Astrocyte of the hippocampus (primary cell): ENCODE measurements around the gene MRPL10.

Source experiments
- DNase-seq: peaks from one replicate; pipeline ENCODE4 v3.0.0; 2011; ENCODE audit warnings: low read depth, low spot score

The MRPL10 gene

GRCh38 chr17:47813512-47814031 lies 17.8 kb downstream of the MRPL10 start:
- DNase-seq = no peak

DNA sequence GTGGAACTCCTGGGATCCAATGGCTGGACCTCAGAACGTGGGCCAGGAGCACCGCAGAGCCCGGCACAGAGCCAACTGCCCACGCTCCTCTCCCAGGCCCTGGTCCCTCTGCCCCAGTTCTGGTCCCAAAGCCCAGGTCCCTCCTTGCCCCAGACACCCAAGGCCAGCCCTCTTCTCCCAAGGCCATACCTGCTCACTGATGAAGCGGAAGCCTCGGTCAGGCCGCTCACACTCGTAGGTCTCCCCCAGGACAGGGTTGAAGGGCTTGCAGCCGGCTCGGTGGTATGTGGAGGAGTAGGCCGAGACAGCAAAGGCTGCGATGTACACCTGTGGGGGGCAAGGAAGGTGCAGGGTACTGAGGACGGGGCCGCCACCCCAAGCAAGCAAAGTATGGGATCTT lies 18.3 kb downstream of the MRPL10 start:
- no peak for DNase-seq

DNA sequence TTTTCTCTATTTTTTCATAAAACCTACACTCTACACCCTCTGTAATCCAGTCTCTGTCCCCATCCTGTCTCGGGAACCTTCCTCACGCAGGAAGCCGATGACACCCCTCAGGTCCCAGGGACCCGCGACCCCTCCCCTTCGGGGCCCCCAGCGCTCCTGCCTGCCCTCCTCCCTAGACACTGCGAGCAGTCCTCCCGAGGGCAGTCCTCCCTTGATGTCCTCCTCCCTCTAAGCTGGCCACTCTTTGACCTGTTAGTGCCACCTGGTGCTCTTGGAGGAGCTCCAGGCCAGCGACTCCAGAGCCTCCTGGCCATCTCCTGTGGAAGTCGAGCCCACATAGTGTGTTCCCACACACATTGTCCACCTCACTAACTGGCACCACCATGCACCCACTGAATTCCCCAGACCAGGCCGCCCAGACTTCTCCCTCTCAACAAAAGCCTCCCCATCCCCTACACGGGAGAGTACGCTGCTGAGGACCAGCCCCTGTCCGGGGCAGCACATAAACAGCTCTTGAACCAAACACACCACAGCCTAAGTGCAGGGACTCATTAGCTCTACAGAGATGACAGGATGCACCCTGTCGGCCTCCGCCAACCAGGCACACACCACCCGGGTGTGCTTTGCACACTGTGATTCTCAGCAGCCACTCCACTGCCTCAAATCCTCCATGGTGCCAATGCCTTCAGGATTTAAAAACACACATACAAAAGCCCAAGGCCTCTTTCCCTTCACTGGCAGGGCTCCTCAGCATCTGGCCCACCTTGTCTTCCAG lies 19.0 kb downstream of the MRPL10 start:
- DNase-seq = no peak

DNA sequence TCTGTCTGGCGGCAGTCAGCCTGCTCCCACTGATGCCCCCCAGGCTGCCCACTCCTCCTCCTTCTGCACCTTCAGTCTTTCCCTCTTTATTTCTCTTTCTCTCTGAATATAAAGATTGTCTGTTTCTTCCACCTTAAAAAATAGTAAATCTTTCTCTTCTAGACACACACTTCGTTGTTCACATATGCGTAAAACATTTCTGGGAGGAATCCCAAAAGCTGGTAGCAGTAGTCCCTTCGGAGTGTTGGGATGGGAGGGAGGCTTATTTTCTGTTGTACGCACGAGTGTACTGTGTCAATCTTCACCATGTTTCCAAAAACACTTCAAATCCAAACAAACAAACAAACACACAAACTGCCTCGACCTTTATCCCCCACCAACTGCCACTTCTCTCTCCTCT lies 19.6 kb downstream of the MRPL10 start:
- DNase-seq = peak; percentile 46

- peak; percentile 21 for DNase-seq
Observed at GRCh38 chr17:47810901-47811635, 20.3 kb downstream of the MRPL10 start.

DNA sequence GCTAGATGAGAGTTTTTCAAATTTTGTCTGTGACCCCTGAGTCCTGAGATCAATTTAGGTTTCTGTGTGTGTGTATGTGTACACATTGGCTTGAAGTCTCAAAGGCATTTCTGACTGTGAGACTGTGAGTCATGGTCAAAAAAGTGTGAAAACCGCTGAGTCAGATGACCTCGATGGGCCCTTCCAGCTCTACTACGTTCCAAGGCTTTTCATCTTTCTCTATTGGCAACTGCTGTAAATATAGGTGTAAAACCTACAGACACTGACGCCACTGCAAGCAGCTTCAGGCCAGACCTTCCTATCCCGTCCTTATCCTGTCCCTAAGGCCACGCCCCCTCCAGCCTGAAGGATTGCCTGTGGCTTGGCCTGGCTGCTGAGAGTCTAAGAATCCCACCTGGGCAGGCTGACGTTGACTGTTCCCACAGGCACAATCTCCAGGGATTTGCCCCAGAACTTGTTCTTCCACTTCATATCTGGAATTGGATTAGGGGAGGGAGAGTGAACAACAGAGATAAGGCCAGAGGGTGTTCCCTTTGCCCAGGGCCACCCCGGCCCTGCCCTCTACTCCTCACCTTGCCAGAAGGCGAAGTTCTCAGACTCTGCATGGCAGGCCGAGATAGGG lies 21.0 kb downstream of the MRPL10 start:
- peak; percentile 94 for DNase-seq

GRCh38 chr17:47808830-47809480 lies 22.4 kb downstream of the MRPL10 start:
- no peak for DNase-seq

GRCh38 chr17:47808036-47808829 lies 23.1 kb downstream of the MRPL10 start:
- no peak for DNase-seq

DNA sequence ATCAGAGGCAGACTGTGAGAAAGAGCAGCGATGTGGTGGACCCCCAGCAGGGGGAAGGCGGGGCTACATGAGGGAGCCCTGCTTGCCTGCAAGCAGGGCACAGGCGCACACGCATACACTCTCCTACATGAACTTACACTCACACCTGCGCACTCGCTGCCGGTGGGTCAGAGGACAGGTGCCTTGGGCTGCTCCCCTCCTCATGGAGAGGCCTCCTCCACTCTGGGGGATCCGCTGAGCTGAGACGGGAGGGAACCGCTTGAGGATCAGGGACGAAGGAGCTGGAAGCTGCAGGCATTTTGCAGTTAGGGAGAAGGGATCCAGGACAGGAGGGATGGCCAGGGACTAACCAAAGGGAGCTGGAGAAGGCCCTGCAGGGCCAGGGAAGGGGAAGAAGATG lies 23.9 kb downstream of the MRPL10 start:
- DNase-seq = no peak

DNA sequence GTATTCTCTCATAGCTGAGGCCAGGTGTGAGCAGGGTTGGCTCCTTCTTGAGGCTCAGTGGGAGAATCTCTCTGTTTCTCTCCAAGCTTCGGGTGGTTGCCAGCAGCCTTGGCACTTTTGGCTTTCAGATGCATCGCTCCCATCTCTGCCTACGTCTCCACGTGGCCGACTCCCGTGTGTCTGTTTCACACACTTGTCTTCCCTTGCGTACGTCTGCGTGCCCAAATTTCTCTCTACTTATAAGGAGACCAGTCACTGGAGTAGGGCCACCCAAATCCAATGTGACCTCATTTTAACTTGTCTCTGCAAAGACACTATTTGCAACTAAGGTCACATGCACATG lies 24.5 kb downstream of the MRPL10 start:
- no peak for DNase-seq

DNA sequence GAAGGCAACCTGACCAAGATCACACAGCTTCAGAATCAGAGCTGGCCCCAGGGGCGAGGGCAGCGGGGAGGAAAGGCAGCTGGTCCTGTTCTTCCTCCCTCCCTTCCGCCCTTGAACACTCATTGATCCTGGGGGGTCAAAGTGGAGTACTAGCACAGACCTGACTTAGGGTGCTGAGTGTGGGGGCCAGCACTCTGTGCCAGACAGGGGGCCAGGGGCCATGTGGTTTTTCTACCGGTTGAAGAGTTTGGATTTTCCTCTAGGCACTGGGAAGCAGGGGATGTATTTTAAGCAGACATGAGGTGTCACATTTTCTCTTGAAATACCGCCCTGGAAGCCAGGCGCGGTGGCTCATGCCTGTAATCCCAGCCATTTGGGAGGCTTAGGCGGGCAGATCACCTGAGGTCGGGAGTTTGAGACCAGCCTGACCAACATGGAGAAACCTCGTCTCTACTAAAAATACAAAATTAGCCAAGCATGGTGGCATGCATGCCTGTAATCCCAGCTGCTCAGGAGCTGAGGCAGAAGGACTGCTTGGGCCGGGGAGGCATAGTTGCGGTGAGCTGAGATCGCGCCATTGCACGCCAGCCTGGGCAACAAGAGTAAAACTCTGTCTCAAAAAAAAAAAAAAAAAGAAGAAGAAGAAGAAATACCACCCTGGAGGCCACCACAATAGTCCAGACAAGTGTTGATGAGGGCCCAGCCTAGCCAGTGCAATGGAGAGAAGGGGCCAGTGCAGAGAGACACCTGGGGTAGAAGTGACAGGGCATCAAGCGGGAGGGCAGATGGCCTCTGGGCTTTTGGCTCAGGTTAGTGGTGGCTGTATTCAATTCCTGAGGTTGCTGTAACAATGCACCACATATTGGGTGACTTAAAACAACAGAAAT lies 25.1 kb downstream of the MRPL10 start:
- DNase-seq = no peak

GRCh38 chr17:47804461-47804860 lies 26.9 kb downstream of the MRPL10 start:
- DNase-seq = no peak

- no peak for DNase-seq
Observed at GRCh38 chr17:47803751-47804150, 27.6 kb downstream of the MRPL10 start.

DNA sequence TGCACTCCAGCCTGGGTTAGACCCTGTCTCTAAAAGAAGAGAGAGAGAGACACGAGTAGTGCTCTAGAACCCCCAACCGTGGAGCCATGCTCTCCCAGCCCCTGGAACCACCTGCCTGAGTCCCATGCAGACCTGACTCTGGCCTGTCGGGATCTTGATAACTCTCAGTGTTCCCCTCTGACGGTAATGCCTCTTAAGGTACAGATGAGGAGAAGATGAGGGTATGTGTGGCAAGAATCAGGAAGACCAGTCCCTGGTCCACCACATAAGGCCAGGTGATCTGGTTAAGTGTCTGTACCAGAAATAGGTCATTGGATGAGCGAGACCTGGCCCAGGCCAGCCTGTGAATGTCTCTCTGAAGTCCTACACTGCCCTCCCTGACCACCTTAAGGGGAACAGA lies 28.1 kb downstream of the MRPL10 start:
- no peak for DNase-seq

GRCh38 chr17:47802341-47803022 lies 28.9 kb downstream of the MRPL10 start:
- DNase-seq = peak; percentile 58

DNA sequence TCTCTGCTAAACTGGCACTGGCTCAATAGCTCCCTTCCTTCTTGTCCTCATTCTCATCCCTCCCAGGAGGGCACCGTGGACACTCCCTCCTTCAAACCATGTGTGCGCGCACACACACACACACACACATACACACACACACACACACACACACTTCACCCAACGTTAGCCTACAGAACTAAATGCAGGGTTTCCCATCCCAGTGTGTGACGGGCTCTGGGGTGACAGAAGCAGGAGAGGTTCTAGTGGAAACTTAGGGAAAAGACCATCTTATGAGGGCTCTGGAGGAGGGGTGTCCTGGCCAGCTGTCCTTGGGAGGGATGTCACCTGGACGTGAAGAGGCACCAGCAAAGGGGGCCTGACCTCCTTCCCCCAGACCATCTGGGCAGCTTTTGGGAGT lies 29.4 kb downstream of the MRPL10 start:
- DNase-seq = no peak

DNA sequence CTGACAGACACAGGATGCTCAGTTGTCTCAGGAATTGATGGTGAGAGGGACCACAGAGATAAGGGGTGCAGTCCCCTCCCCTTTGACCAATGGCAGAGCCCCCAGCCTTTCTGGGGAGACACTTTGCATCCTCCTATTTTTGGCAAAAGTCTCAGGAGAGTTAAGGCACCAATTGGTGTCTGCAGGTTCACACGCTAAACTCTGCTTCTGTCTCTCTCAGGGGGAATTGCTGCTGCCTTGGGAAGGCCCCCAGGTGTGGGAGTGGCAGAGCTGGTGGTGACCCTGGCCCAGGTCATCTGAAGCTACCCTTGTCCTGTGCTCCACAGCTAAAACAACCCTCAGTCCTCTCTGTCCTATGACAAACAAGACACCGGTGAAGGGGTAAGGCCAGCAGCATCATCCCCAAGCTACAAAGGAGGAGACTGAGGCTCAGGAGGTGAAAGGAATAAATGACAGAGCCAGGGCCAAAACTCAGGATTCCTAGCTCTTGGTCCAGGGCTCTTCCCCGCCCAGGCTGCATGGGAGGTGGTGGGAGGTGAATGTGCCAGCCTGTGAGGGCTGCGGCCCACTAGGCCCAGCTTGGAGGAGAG lies 30.1 kb downstream of the MRPL10 start:
- no peak for DNase-seq

GRCh38 chr17:47800686-47801085 lies 30.7 kb downstream of the MRPL10 start:
- DNase-seq = no peak

GRCh38 chr17:47797797-47798196 lies 33.5 kb downstream of the MRPL10 start:
- peak; percentile 34 for DNase-seq
